ENCODE data around the gene C19orf33. TPM values are rescaled to one million over a fixed set of nuclear protein-coding genes. Genes with fewer than 3 reads are reported as not detected.

The C19orf33 gene
- polyA plus RNA-seq, 1 donor: 5.5 TPM

DNA sequence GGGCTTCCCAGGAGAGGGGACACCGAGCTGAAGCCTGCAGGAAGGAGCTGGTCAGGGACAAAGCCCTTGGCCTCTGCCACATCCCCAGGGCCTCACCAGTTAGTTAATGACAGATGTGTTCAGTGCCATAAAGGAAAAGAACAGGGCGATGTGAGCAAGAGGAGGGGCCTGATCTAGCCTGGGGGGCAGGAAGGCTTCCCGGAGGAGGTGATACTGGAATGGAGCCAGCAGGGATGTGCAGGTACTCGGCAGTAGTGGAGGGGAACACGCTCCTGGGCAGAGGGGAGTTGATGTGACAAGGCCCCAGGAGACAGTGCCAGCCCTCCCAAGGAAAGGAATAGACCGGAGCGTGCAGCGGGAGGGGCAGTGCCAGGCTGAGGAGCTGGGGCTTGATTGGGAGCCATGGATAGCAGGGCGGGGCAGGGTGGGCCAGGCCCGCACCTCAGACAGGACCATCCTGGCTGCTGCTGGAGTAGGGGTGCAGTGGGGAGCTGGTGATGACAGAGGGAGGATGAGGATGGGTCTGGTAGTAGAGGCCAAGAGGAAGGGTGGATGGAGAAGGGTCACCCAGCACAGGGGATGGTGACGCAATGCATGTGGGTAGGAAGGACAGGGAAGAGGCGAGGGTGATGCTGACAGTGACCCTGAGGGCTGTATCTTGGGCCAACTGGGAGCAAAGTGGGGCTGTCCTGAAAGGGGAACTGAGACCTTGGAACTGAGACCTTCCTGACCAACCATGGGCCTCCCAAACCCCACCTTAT lies 4.1 kb downstream of the C19orf33 start:
- DNase-seq: no peak

DNA sequence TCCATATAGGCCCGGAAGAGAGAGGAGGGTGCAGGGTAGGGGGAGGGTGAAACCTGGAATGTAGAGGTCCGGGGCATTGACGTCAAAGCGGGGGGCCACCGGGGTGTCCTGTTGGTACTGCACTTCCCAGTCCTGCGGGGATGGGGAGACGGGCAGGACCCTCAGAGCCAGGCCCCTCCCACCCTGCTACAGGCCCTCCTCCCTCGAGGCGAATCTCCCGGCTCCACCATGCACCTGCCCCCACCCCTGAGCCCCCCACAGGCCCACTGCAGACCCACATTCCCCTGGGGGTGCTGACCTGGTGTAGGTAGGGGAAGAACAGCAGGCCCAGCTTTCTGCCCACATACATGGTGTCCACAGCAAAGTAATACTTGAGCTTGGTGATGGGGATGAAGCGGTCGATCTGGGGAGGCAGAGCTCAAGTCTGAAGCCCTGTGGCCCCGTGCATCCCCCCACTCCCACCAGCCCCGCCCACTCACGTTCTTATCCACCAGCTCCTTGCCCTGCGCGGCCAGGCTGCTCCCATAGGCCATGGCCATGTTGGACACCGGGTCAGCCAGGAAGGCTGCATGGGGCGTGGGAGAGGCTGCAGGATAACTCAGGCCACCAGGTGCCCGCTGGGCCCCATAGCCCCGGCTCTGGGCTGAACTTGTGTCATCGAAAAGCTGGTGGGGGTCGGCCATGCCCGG lies 5.0 kb downstream of the C19orf33 start:
- DNase-seq: no peak

DNA sequence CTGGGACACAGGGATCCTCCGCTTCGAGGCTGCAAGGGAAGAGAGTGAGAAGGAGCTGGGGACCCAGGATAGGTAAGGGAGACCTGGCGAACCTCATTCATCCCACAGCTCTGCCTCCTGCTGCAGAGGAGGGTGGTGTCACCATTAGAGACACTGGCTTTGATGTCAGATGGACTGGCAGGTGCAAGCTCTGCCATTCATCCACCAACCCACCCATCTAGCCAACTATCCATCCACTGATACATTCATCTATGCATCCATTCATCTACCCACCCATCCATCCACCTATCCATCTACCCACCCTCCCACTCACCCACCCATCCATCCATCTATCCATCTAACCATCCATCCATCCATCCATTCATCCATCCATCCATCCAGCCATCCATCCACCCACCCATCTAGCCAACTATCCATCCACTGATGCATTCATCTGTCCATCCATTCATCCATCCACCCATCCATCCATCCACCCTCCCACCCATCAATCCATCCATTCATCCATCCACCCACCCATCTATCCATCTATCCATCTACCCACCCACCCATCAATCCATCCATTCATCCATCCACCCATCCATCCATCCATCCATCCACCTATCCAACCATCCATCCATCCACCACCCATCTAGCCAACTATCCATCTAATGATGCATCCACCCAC lies 5.7 kb downstream of the C19orf33 start:
- no peak for DNase-seq

DNA sequence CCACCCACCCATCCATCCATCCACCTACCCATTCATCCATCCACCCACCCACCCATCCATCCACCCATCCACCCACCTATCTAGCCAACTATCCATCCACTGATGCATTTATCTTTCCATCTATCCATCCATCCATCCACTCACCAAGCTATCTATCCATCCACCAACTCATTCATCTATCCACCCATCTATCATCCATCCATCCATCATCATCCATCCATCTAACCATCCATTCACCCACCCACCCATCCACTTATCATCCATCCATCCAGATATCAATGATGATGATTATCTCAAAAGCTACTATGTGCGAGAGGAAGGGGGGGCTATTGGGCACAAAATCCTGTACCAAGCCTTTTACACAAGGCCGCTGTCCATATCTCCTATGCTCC lies 6.2 kb downstream of the C19orf33 start:
- DNase-seq: no peak

DNA sequence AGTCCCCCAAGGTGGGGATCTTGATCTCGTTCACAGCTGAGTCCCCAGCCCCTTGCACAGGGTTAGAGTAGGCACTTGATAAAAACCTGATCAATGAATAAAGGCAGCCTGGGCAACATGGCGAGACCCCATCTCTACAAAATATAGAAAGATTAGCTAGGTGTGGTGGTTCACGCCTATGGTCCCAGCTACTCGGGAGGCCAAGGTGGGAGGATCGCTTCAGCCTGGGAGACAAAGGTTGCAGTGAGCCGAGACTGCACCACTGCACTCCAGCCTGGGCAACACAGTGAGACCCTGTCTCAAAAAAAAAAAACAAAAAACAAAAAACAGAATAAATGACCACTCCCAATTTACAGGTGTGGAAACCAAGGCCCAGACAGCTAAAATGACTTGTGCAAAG lies 6.9 kb downstream of the C19orf33 start:
- no peak for DNase-seq

DNA sequence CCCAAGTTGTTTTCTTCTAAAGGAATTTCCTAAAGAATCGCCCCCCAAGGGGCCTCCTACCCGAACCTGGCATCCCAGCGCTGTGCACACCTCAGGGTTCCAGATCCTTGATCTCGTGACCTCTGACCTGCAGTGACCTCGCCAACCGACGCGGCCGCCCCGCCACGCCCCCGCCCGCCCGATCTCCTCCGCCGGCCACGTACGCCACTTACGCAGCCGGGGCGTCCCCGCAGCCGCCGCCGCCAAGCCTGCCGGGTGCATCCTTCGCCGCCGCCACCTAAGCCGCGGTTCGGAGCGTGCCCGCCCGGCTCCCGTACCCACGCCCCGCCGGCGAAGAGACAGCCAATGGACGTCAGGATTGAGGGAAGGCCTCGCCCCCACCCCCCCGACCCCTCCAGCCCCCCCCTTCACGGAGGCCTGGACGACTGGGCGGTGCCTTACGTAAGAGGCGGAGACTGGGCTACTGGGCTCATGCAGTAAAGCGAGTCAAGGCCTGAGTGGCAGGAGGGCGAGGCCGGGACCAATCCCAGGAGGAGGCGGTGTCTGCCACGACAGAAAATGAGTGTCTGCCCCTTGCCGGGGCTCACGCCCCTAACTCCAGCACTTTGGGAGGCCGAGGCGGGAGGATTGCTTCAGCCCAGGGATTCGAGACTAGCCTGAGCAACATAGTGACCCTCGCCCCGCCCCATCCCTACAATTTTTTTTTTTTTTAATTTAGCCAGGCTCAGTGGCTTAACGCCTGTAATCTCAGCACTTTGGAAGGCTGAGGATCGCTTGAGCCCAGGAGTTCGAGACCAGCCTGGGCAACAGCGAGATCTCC lies 11.8 kb downstream of the C19orf33 start, which contains the start of gene YIF1B:
Gene YIF1B (minus strand): TSS at position 291 of the 820 bp plus-strand sequence. CDS start 30 bp downstream, at position 261.
- DNase-seq: peak; percentile 95

DNA sequence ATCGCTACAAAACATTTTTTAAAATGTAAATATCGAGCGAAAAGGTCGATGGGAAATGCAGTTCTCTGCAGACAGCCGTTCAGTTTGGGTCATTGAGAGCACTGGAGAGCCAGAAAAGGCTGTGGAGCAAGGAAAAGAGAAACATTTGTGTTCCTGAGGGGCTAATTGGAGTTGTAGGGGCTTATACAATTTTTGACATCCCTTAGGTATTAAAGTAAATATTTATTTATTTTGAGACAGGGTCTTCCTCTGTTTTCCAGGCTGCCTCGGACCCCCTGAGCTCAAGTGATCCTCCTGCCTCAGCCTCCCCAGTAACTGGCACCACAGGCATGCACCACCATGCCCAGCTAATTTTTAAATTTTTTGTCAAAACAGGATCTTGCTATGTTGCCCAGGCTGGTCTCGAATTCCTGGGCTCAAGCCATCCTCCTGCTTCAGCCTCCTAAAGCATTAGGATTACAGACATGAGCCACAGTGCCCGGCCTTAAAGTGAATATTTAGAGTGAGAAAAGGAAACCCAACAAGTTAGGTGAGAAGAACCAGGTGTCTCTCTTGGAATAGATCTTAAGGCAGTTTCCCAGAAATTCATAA lies 12.5 kb downstream of the C19orf33 start:
- no peak for DNase-seq

DNA sequence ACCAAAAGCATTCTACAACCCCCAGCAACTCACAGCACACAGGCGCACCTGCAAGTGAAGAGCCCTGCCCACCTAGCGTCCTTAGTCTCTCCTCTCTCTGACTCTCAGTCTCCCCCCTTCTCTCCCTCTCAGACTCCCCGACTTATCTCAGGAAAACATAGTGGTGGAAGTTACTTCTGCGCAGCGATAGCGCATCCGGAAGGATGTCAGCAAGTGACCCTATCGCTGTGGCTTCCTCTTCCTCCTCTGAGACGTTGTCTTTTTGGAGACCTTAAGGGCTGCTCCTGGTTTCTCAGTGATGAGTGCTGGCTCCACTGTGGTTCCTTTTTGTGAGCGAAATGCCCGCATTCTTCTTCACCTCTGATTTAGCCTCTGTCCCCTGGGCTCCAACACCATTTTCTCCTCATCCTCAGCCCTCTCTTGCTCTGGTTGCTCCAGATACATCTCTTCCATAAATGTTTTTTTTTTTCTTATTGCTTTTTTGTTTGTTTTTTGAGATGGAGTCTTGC lies 13.1 kb downstream of the C19orf33 start:
- DNase-seq: no peak

DNA sequence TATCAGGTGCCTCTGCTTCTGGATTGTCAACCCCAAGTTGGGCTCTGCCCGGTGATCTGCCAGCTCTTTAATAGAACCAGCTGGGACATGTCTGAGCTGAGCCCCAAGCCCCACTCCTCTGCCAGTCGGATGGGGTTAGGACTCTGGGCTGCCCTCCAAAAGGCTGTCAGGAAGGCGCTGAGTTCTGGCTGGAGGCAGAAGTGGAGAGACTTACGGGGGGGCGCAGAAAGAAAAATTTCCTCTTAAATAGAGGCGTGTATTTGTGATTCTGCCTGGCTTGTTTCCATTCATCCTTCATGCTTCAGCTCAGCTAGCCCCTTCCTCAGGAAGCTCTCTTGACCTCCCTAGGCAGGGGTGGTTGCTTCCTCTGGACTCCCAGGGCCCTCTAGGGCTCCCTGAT lies 14.6 kb downstream of the C19orf33 start:
- DNase-seq: no peak

DNA sequence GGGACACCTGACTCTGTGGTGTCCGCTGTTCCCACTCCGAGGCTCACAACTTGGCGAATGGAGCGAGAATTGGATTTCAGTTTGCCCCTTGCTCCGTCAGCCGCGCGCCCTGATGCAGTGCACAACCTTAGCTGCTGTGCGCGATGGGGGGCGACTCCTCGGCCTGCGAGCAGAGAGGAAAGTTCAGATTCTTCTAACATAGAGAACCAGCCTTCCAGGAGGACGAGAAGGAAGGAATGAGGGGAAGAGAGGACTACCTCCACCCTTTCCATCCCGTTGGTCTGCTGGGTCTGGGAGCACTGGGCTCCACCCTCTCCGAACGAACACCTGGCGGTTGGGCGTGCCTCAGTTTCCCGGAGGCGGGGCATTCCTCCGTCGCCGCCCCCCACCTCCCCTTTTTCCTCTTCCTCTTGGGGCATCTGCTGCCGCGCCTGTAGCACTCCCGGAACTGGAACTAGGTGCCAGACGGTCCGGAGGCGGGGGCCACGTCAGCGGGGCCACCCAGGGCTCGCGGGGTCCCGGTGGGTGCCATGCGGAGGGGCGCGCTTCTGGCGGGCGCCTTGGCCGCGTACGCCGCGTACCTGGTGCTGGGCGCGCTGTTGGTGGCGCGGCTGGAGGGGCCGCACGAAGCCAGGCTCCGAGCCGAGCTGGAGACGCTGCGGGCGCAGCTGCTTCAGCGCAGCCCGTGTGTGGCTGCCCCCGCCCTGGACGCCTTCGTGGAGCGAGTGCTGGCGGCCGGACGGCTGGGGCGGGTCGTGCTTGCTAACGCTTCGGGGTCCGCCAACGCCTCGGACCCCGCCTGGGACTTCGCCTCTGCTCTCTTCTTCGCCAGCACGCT lies 15.6 kb downstream of the C19orf33 start, which contains the start of gene KCNK6:
Gene KCNK6 (plus strand): TSS at position 425 of the 838 bp plus-strand sequence. CDS start 106 bp downstream, at position 531.
- DNase-seq: no peak

DNA sequence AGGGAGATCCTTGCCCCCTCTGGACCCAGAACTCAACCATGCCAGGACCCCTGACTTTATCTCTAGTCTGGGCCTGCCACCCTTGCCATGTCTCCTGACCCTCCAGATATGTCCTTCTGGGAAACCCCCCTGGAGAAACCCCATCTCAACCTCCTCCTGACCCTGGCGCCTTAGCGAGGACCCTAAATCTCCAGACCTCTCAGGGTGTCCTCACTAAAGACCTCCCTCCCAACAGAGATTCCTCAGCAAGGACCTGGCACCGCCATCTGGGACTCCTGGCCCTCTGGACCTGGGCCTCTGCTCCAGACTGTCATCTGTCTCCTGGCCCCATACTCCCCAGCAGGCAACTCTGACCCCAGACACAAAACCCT lies 16.9 kb downstream of the C19orf33 start:
- DNase-seq: no peak

DNA sequence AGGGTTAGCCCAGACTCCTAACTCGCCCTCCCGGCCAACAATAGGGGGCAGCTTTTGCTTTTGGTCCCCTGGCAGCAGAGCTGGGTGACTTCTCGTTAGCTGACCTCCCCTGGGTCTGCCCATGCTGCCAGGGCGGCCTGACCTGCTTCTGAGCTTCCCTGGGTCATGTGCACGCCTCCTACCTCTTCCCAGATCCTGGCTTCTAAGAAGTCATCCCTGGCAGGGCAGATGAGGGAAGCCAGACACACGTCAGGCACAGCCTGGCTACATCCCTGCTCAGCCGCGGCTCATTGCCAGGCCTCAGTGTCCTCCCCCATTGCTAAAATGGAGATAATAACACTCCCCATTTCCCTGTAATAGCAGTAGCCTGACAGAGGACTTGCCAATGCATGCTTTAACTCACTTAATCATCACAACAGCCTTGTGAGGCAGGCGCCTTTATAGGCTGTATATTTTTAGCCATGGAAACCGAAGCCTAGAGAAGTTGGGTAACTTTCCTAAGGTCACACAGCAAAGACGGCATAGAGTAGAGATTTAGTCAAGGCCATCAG lies 17.7 kb downstream of the C19orf33 start:
- DNase-seq: no peak

DNA sequence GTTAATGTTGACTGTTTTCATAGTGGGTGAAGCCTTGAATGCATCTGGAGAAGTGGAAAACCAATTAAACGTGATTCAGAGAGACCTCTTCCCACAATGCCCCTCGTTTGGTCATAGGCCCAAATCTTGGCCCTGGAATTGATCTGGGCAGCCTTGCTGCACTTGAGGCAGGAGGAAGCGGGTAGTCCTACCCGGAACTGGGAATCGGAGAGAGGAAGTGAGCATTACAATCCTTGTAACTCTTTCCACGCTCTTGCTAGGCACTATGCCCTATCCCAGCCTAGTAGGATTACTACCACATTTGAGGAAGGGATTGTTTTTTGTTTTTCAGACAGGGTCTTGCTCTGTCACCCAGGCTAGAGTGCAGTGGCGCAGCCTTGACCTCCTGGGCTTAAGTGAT lies 19.2 kb downstream of the C19orf33 start:
- no peak for DNase-seq

DNA sequence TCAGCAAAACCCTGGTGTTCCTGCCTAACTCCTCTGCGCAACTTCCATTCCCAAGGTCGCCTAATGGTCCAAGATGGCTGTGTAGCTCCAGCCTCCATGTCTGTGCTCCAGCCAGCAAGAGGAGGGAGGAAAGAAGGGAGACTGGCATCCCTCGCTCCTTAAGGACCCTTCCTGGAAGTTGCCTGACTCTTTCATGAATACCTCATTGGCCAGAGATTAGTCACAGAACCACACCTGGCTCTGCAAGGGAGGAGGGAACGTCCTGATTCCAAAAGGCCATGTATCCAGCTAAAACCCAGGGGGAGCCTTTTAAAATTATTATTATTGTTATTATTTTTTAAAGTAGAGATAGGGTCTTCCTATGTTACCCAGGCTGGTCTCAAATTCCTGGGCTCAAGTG lies 20.4 kb downstream of the C19orf33 start:
- no peak for DNase-seq

DNA sequence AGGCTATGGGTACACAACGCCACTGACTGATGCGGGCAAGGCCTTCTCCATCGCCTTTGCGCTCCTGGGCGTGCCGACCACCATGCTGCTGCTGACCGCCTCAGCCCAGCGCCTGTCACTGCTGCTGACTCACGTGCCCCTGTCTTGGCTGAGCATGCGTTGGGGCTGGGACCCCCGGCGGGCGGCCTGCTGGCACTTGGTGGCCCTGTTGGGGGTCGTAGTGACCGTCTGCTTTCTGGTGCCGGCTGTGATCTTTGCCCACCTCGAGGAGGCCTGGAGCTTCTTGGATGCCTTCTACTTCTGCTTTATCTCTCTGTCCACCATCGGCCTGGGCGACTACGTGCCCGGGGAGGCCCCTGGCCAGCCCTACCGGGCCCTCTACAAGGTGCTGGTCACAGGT lies 22.5 kb downstream of the C19orf33 start:
- DNase-seq: no peak

DNA sequence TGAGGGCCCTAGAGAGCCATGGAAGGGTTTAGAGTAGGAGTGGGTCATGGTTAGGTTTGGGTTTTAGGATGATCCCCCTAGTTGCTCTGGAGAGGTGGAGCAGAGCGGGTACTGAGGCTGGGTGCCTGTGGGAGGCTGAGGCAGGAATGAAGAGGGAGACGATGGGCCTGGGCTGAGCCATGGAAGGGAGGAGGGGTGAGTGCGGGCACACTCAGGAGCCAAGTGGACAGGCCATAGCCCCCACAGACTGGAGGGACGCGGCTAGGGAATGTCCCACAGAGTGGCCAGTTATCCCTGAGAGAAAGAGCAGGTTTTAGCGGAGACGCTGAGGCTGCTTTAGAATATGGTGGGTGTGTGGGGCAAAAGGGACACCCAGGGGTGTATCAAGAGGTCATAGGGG lies 25.6 kb downstream of the C19orf33 start:
- DNase-seq: no peak

DNA sequence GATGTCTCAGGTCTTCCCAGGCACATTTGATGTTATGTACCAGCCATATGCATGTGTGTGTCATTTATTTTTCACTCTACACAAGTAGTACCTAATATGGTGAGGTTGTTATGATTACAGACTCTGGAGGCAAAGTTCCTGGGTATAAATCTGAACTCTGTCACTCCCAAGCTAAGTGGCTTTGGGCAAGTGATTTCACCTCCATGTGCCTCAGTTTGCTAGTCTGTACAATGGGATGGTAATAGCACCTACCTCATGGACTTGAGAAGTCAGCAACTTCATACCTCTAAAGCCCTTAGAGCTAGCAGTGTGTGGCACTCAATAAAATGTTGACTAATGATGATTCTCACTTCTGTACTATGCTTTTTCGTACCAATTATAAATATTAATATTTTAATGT lies 27.7 kb downstream of the C19orf33 start:
- no peak for DNase-seq

DNA sequence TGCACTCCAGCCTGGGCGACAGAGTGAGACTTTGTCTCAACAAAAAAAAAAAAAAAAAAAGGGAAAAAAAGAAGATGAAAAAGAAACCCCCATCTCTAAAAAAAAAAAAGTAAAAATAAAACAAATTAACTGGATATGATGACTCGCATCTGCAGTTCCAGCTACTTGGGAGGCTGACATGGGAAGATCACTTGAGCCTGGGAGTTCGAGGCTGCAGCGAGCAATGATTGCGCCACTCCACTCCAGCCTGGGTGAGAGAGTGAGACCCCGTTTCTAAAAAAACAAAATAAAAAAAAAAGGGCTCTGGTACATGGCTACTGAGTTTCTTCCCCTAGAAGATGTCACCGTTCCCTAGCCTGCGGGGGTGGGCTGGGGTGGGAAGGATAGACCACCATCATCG lies 29.2 kb downstream of the C19orf33 start:
- DNase-seq: no peak

DNA sequence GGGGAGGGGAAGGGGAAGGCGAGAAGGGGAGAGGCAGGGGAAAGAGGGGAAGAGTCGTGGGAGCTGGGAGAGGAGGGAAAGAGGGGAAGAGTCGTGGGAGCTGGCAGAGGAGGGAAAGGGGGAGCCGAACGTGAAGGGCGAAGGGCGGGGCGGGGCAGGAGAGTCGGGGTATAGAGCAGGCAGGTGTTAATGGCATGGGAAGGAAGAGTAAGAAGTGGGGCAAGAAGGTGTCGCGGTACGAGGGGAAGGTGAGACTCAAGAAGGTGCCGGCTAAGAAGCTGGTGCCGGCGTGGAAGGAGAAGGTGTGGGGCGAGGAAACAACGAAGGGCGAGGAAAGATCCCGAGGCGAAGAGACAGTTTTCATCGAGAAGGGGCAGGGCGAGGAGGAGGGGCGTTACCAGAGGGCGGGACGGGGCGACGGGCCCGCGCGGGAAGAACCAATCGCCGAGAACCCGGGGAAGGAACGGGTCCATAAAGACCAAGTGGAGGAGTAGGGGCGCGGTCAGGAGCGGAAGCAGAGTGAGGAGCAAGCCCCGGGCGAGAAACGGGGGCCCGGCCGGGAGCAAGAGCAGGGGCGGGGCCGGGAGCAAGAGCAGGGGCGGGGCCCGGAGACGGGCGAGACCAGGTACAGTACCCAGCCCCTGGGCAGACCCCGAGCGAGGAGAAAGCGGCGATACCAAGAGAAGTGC lies 32.0 kb downstream of the C19orf33 start:
- peak; percentile 91 for DNase-seq

All from left kidney (tissue), 2 donors.